Cardiac muscle cell (in vitro differentiated cells and primary cell): ENCODE results near the gene BROX. TPM values are rescaled to one million over a fixed set of nuclear protein-coding genes. Genes with fewer than 3 reads are reported as not detected.

Source experiments
- DNase-seq, 2 donors: peaks; one replicate each; pipeline versions ENCODE4 v3.0.0 to v3.0.0-alpha.2; 2010 to 2017; ENCODE audit warnings: low read depth in 1 of 2, low spot score in 1 of 2
- H3K27ac ChIP-seq: fragments of 200-600 bp; sonication (generic); 2 replicates; pipeline ENCODE4 v1.5.1; 2016
- H3K27me3 ChIP-seq: fragments of 200-600 bp; sonication (generic); 2 replicates; pipeline ENCODE4 v1.6.0; 2016; ENCODE audit warnings: control low read depth
- H3K36me3 ChIP-seq: fragments of 200-600 bp; sonication (generic); 2 replicates; pipeline ENCODE4 v1.5.1; 2016; ENCODE audit warnings: control low read depth
- H3K4me1 ChIP-seq: fragments of 200-600 bp; sonication (generic); 2 replicates; pipeline ENCODE4 v1.8.1; 2017; ENCODE audit warnings: low read depth, mild to moderate bottlenecking, mixed run types
- H3K4me3 ChIP-seq: fragments of 200-600 bp; sonication (generic); 2 replicates; pipeline ENCODE4 v1.5.1; 2016; ENCODE audit warnings: mild to moderate bottlenecking
- H3K9me3 ChIP-seq: fragments of 200-600 bp; sonication (generic); 2 replicates; pipeline ENCODE4 v1.5.1; 2017; ENCODE audit warnings: low read depth, mild to moderate bottlenecking, control low read depth
- polyA plus RNA-seq: library from polyadenylated mRNA; unstranded; fragments of >200 nt; fragmentation: Nextera tagmentation; extraction: Ambion mirVana; gene quantifications from 2 replicates; pipeline ENCODE4 v1.2.1, GENCODE V29; 2016
- total RNA-seq: library from RNA; depleted of rRNA; stranded (reverse); fragments of >200 nt; gene quantifications from 2 replicates; pipeline ENCODE4 v1.2.3, GENCODE V29; 2016
- TF ChIP-seq, protein P1 (sequence below): IDR thresholded peaks from 2 replicates; pipeline ENCODE4 v1.5.1; 2012; ENCODE audit warnings: low read depth, mild to moderate bottlenecking, low read length

Gene BROX
- total and polyA plus RNA-seq, 2 experiments from 2014 or later: 16.3 to 26.6 TPM

- DNase-seq: peak; percentile 95 to 97
- Histone ChIP-seq H3K36me3 (peaks cover 11% of the 10 kb centered on the region), H3K9me3 (no peaks in the 10 kb centered on the region), H3K4me1 (peaks cover 4% of the 10 kb centered on the region), H3K27ac (peak overlapping the region; percentile 95), H3K27me3 (no peaks in the 10 kb centered on the region), H3K4me3 (peak overlapping the region; percentile 88)
- TF ChIP-seq, protein P1, sequence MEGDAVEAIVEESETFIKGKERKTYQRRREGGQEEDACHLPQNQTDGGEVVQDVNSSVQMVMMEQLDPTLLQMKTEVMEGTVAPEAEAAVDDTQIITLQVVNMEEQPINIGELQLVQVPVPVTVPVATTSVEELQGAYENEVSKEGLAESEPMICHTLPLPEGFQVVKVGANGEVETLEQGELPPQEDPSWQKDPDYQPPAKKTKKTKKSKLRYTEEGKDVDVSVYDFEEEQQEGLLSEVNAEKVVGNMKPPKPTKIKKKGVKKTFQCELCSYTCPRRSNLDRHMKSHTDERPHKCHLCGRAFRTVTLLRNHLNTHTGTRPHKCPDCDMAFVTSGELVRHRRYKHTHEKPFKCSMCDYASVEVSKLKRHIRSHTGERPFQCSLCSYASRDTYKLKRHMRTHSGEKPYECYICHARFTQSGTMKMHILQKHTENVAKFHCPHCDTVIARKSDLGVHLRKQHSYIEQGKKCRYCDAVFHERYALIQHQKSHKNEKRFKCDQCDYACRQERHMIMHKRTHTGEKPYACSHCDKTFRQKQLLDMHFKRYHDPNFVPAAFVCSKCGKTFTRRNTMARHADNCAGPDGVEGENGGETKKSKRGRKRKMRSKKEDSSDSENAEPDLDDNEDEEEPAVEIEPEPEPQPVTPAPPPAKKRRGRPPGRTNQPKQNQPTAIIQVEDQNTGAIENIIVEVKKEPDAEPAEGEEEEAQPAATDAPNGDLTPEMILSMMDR: no peak
These were observed 962 bp downstream of the BROX start for GRCh38 chr1:222713091-222713961.

GRCh38 chr1:222716393-222716792 is 4.0 kb downstream of the BROX start:
- no peaks in the 10 kb centered on the region for H3K4me1 ChIP-seq
- H3K4me3 ChIP-seq: no peak overlapping the region
- TF ChIP-seq, protein P1: no peak
- H3K27ac ChIP-seq: no peak overlapping the region
- peaks cover 39% of the 10 kb centered on the region for H3K36me3 ChIP-seq
- no peak for DNase-seq
- no peaks in the 10 kb centered on the region for H3K9me3 ChIP-seq
- no peaks in the 10 kb centered on the region for H3K27me3 ChIP-seq

DNA sequence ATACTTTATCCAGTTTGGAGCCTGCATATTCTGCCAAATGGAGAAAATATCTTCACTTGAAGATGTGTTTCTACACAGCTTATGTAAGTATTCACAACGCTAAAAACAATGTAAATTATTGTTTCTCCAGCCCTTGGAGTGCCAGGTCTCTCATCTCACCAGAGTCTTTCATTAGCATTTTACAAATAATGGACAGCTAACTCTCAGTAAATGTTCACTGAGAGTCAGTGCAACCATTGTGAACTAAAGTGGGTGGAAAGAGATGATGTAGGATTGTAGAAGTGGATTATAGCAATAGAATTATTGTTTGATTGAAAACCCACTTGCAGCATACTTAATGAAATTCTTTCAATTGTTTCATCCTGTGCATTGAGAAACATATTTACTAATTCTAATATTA is 16.4 kb downstream of the BROX start:
- peaks cover 80% of the 10 kb centered on the region for H3K36me3 ChIP-seq
- DNase-seq: no peak
- H3K27me3 ChIP-seq: no peaks in the 10 kb centered on the region

GRCh38 chr1:222730866-222731265 is 18.5 kb downstream of the BROX start:
- peaks cover 80% of the 10 kb centered on the region for H3K36me3 ChIP-seq
- TF ChIP-seq, protein P1: no peak
- H3K4me1 ChIP-seq: no peaks in the 10 kb centered on the region

More for the DNA sequence above, 16.4 kb downstream of the BROX start:
- Histone ChIP-seq H3K27ac (no peak overlapping the region), H3K9me3 (no peaks in the 10 kb centered on the region), H3K4me1 (no peaks in the 10 kb centered on the region), H3K4me3 (no peak overlapping the region)
- TF ChIP-seq, protein P1: no peak

DNA sequence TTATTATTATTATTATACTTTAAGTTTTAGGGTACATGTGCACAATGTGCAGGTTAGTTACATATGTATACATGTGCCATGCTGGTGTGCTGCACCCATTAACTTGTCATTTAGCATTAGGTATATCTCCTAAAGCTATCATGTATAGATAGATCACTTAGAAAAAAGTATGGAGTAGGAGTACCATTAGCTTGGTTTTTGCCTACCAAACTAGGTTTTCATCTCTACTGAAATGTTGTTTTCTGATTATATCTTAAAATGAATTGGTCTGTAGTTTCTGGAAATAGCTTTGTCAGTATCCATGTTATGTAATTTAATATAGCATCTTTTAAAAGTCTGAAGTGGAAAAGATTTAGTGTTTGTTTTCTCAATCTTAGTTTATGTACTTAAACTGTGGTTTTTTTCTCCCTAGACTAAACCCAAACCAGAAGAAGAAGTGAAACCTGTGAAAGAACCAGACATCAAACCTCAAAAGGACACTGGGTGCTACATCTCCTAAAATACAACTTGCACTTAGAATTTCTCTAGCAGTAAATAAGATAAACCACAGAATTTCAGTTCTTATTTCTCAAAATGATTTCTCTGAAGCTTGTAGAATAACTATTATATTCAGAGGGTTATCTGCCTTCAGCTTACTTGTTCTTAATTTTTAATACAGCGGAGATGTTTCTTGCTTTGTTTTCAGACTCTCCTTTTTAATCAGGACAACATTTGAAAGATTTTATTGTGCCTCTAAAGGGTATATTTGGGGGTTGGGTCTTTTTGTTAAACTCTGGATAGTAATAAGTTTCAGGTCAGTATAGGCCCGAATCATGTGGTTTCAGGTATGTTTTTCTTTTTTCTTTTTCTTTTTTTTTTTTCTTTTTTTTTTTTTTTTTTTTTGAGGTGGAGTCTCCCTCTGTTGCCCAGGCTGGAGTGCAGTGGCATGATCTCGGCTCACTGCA is 20.1 kb downstream of the BROX start:
- H3K27me3 ChIP-seq: no peaks in the 10 kb centered on the region
- H3K36me3 ChIP-seq: peaks cover 66% of the 10 kb centered on the region
- H3K27ac ChIP-seq: no peak overlapping the region
- no peak for DNase-seq
- no peaks in the 10 kb centered on the region for H3K9me3 ChIP-seq
- no peak overlapping the region for H3K4me3 ChIP-seq
- H3K4me1 ChIP-seq: no peaks in the 10 kb centered on the region
- TF ChIP-seq, protein P1: no peak

More at GRCh38 chr1:222730866-222731265, 18.5 kb downstream of the BROX start:
- no peak overlapping the region for H3K4me3 ChIP-seq
- H3K9me3 ChIP-seq: no peaks in the 10 kb centered on the region
- no peaks in the 10 kb centered on the region for H3K27me3 ChIP-seq
- DNase-seq: no peak
- H3K27ac ChIP-seq: no peak overlapping the region
